ENCODE results near the gene ATP8B1. TPM values are rescaled to one million over a fixed set of nuclear protein-coding genes. Genes with fewer than 3 reads are reported as not detected.
"Not testable (repeated sequence)": the region's sequence is repeated elsewhere in the genome, so short reads cannot be mapped to it uniquely, and the experiment has no call there.

Gene ATP8B1
- total RNA-seq, 8 experiments from 2014 or later, result under 0.01 to 16.7 (median 0.81) TPM

DNA sequence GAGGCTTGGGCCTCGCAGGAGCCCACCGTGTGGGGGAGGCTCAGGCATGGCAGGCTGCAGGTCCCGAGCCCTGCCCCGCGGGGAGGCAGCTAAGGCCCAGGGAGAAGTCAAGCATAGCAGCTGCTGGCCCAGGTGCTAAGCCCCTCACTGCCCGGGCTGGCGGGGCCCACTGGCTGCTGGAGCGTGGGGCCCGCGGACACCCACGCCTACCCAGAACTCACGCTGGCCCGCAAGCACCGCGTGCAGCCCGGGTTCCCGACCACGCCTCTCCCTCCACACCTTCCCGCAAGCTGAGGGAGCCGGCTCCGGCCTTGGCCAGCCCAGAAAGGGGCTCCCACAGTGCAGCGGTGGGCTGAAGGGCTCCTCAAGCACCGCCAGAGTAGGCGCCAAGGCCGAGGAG is 159.4 kb downstream of the ATP8B1 start:
- 77% methylated on average over 6 of the region's 25 CpGs; no CpG with 5 or more reads in 9 of the 10 experiments for WGBS, 10 experiments
- H3K4me1 ChIP-seq (replicated peaks in 1 of 2); H3K4me3 ChIP-seq; H3K27ac ChIP-seq; ATAC-seq (replicated peaks in 6 of 8): not testable (repeated sequence)
- in situ Hi-C loops (cut with MboI; ENCODE audit: low pct_unique_long_range_greater_than_20kb in 2 of 9, low sequenced_read_pairs in 9 of 9, unreplicated experiment in 9 of 9), result loop anchor here in 1 of 9 experiments (25.0 kb wide), 1 partner anchor 219 kb away; no protein-coding TSS in a partner anchor

GRCh38 chr18:57642462-57642861 is 160.7 kb downstream of the ATP8B1 start:
- not testable (repeated sequence) for H3K4me3 ChIP-seq; H3K4me1 ChIP-seq (replicated peaks in 1 of 2); ATAC-seq (replicated peaks in 6 of 8); H3K27ac ChIP-seq
- in situ Hi-C loops (cut with MboI; ENCODE audit: low pct_unique_long_range_greater_than_20kb in 2 of 9, low sequenced_read_pairs in 9 of 9, unreplicated experiment in 9 of 9), result loop anchor here in 1 of 9 experiments (25.0 kb wide), 1 partner anchor 220 kb away; no protein-coding TSS in a partner anchor
- WGBS, 10 experiments, result 100% methylated on average over 2 to 3 of the region's 29 CpGs; no CpG with 5 or more reads in 7 of the 10 experiments

DNA sequence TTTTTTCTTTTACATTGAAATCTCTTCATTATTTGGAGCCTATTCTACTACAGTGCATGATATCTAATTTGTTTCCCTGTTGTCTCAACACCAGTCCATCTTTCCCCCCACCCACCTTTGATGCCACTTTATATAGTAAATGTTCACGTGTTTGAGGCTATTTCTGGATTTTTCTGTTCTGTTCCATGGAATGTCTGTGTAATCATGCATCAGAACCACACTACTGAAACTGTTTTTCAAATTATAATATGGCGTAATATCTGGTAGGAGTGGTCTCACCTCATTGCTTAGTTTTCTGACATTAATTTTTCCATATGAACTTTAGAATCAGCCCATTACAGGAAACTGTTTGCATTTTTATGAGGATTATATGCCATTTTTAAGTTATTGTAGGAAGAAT is 162.4 kb downstream of the ATP8B1 start:
- Histone ChIP-seq H3K27ac (no peak overlapping the region), H3K4me1 (replicated peaks in 1 of 2) (no peaks in the 10 kb centered on the region), H3K4me3 (no peak overlapping the region)
- in situ Hi-C loops (cut with MboI; ENCODE audit: low pct_unique_long_range_greater_than_20kb in 2 of 9, low sequenced_read_pairs in 9 of 9, unreplicated experiment in 9 of 9), result loop anchor here in 1 of 9 experiments (25.0 kb wide), 1 partner anchor 222 kb away; no protein-coding TSS in a partner anchor
- 41 to 100% (median 78%) methylated on average over 1 to 2 of the region's 2 CpGs for WGBS, 10 experiments
- no peak for ATAC-seq (replicated peaks in 6 of 8)

- in situ Hi-C loops (cut with MboI; ENCODE audit: low pct_unique_long_range_greater_than_20kb in 2 of 9, low sequenced_read_pairs in 9 of 9, unreplicated experiment in 9 of 9), result loop anchor here in 1 of 9 experiments (25.0 kb wide), 1 partner anchor 222 kb away; no protein-coding TSS in a partner anchor
- Histone ChIP-seq H3K4me3 (no peak overlapping the region), H3K4me1 (replicated peaks in 1 of 2) (no peaks in the 10 kb centered on the region), H3K27ac (no peak overlapping the region)
- 0 to 88% (median 50%) methylated on average over 1 to 3 of the region's 3 CpGs; no CpG with 5 or more reads in 1 of the 10 experiments for WGBS, 10 experiments
- no peak for ATAC-seq (replicated peaks in 6 of 8)
These were observed 162.9 kb downstream of the ATP8B1 start for GRCh38 chr18:57640236-57640635.

- no peaks in the 10 kb centered on the region for H3K4me1 ChIP-seq (replicated peaks in 1 of 2)
- WGBS, 10 experiments, result 0 to 100% (median 90%) methylated on average over 1 to 4 of the region's 4 CpGs; no CpG with 5 or more reads in 2 of the 10 experiments
- peak in 1 of 8 experiments; percentile 38 for ATAC-seq (replicated peaks in 6 of 8)
- H3K27ac ChIP-seq, result no peak overlapping the region
- no peak overlapping the region for H3K4me3 ChIP-seq
- in situ Hi-C loops (cut with MboI; ENCODE audit: low pct_unique_long_range_greater_than_20kb in 2 of 9, low sequenced_read_pairs in 9 of 9, unreplicated experiment in 9 of 9), result loop anchor here in 1 of 9 experiments (25.0 kb wide), 1 partner anchor 227 kb away; no protein-coding TSS in a partner anchor
These were observed 167.9 kb downstream of the ATP8B1 start for GRCh38 chr18:57635003-57635822.

DNA sequence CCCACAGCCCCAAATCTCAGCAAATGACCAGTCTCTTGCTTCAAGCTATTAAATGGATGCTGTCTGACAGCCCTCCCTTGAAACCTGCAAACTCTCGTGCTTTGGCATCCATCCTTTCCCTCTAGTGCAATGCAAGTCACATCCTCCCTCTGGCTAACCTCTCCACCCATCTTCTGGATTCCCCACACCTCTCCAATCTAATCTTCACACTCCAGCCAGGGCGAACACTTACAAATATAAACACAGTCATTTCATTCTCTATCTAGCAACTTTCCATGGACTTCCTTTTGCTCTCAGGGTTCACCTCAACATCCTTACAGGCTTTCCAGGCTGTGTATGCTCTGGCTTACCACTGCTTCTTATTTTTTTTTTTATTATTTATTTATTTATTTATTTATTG is 171.4 kb downstream of the ATP8B1 start:
- no peak overlapping the region for H3K4me3 ChIP-seq
- no peaks in the 10 kb centered on the region for H3K4me1 ChIP-seq (replicated peaks in 1 of 2)
- WGBS, 10 experiments, result 60 to 100% (median 100%) methylated on average over 1 to 2 of the region's 2 CpGs; no CpG with 5 or more reads in 5 of the 10 experiments
- no peak overlapping the region for H3K27ac ChIP-seq
- no peak for ATAC-seq (replicated peaks in 6 of 8)
- in situ Hi-C loops (cut with MboI; ENCODE audit: low pct_unique_long_range_greater_than_20kb in 2 of 9, low sequenced_read_pairs in 9 of 9, unreplicated experiment in 9 of 9), result loop anchor here in 1 of 9 experiments (25.0 kb wide), 1 partner anchor 231 kb away; no protein-coding TSS in a partner anchor

DNA sequence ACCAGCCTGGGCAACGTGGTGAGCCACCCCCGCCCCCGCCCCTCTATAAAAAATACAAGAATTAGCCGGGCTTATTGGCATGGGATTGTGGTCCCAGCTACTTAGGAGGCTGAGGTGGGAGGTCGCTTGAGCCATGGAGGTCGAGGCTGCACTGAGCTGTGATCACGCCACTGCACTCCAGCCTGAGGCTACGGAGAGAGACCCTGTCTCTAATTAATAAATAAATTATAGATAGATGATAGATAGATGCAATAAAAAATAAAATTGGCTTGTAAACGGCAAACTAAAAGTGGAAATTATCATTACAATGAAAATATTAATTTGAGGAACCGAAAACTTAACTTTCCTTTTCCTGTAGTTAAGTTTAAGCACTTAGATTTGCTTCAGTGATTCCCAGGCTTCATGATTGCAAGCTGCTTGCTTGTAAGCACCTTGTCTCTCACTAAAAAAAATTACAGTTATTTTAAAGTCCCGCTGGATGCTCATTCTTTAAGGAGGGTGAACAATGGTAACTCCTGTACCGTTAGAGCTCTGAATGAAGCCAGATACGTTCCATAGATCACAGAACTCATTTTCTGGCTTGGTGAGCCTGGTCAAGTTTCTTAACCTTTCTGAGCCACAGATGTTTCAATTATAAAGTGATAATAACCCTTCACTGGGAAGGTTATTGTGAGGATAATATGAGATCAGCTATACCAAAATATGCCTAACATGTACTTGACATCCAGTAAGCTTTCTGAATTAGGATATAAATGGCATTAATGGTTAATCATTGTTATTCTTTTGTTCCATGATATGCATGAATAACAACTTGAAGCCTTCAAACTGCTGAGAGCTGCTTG is 172.1 kb downstream of the ATP8B1 start:
- H3K4me3 ChIP-seq, result peak overlapping the region; percentile 36 to 59 (median 52)
- H3K27ac ChIP-seq, result no peak overlapping the region
- 27 to 73% (median 51%) methylated on average over 3 to 9 of the region's 13 CpGs; no CpG with 5 or more reads in 1 of the 10 experiments for WGBS, 10 experiments
- no peak for ATAC-seq (replicated peaks in 6 of 8)
- no peaks in the 10 kb centered on the region for H3K4me1 ChIP-seq (replicated peaks in 1 of 2)
- in situ Hi-C loops (cut with MboI; ENCODE audit: low pct_unique_long_range_greater_than_20kb in 2 of 9, low sequenced_read_pairs in 9 of 9, unreplicated experiment in 9 of 9), result loop anchor here in 1 of 9 experiments (25.0 kb wide), 1 partner anchor 231 kb away; no protein-coding TSS in a partner anchor

DNA sequence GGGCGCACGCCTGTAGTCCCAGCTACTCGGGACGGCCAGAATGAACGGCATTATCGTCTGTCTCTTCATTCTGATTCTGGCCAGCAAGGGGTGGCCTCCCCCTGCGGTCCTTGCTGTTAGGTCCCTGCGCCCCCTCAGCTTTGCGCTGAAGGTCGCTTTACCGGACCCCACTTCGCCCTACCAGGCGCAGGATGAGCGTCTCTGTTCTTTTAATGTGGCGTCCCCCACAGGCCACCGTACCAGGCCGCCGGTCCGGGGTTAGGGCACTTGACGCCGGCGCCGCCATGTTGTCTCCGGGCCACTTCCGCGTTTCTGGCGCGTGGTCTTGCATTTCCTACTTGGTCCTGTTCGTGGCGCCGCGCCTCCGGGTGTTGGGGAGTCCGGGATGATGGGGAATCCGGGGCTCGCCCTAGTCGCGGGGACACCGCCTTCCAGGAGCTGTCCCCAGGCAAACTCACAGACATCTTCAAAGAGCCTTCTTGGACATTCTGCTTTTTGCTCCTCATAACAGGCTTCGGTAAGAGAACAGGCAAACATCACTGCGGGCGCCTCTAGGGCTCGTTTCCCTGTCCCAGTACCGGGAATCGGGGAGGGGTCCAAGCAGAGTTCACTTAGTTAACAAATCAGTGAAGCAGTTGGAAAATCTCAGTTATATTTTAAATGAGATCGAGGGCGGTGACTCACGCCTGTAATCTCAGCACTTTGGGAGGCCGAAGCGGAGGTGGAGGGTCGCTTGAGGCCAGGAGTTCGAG is 172.9 kb downstream of the ATP8B1 start:
- 0 to 14% (median 4%) methylated on average over 3 to 29 of the region's 52 CpGs; no CpG with 5 or more reads in 6 of the 10 experiments for WGBS, 10 experiments
- Histone ChIP-seq H3K4me1 (replicated peaks in 1 of 2) (no peaks in the 10 kb centered on the region), H3K27ac (peak overlapping the region; percentile 21 to 41), H3K4me3 (peak overlapping the region; percentile 36 to 59 (median 52))
- in situ Hi-C loops (cut with MboI; ENCODE audit: low pct_unique_long_range_greater_than_20kb in 2 of 9, low sequenced_read_pairs in 9 of 9, unreplicated experiment in 9 of 9), result loop anchor here in 1 of 9 experiments (25.0 kb wide), 1 partner anchor 232 kb away; no protein-coding TSS in a partner anchor
- ATAC-seq (replicated peaks in 6 of 8), result peak; percentile 95 to 99 (median 97)

DNA sequence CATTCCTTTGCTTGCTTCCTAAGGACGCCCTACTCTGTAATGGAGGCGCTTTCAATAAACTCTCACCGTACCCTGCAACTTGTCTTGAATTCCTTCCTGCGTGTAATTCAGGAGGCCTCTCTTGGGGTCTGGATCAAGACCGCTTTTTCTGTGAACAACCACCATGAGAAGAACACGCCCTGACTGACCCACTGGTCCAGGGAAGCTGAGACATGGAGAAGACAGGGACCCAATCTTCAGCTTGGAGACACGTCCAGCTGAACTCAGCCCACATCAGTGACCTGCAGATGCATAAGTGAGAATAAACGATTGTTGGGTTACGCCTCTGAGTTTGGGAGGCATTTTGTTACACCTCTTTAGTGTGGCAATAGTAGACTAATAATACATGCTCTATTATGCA is 173.7 kb downstream of the ATP8B1 start:
- no peak overlapping the region for H3K27ac ChIP-seq

DNA sequence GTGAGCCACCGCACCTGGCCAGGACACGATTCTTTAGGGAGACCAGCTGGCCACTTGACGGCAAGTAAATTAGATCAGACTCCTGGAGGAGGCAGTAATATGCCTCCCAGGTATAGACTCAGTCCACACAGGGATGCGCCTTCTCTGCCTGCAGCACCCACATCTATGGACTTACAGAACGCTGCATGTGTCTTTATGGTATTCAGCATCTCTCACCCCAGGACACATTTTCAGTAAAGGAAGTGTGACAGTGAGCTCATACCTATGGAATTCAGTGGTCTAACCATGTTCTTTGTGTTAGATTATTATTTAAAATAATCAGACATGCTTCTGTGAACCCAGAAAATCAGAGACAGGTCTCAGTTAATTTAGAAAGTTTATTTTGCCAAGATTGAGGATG is 175.6 kb downstream of the ATP8B1 start:
- Histone ChIP-seq H3K4me1 (replicated peaks in 1 of 2) (peaks cover 0 to 3% of the 10 kb centered on the region in 2 donors), H3K27ac (no peak overlapping the region), H3K4me3 (no peak overlapping the region)
- WGBS, 10 experiments, result 80 to 94% (median 88%) methylated on average over 1 to 5 of the region's 5 CpGs; no CpG with 5 or more reads in 6 of the 10 experiments
- in situ Hi-C loops (cut with MboI; ENCODE audit: low pct_unique_long_range_greater_than_20kb in 2 of 9, low sequenced_read_pairs in 9 of 9, unreplicated experiment in 9 of 9), result loop anchor here in 1 of 9 experiments (25.0 kb wide), 1 partner anchor 235 kb away; no protein-coding TSS in a partner anchor
- no peak for ATAC-seq (replicated peaks in 6 of 8)

More for the DNA sequence above, 173.7 kb downstream of the ATP8B1 start:
- WGBS, 10 experiments, result 100% methylated on average over 1 to 7 of the region's 9 CpGs; no CpG with 5 or more reads in 4 of the 10 experiments
- in situ Hi-C loops (cut with MboI; ENCODE audit: low pct_unique_long_range_greater_than_20kb in 2 of 9, low sequenced_read_pairs in 9 of 9, unreplicated experiment in 9 of 9), result loop anchor here in 1 of 9 experiments (25.0 kb wide), 1 partner anchor 233 kb away; no protein-coding TSS in a partner anchor
- no peak for ATAC-seq (replicated peaks in 6 of 8)
- Histone ChIP-seq H3K4me1 (replicated peaks in 1 of 2) (no peaks in the 10 kb centered on the region), H3K4me3 (peak overlapping the region in 2 of 5 donors; percentile 47 to 52)

DNA sequence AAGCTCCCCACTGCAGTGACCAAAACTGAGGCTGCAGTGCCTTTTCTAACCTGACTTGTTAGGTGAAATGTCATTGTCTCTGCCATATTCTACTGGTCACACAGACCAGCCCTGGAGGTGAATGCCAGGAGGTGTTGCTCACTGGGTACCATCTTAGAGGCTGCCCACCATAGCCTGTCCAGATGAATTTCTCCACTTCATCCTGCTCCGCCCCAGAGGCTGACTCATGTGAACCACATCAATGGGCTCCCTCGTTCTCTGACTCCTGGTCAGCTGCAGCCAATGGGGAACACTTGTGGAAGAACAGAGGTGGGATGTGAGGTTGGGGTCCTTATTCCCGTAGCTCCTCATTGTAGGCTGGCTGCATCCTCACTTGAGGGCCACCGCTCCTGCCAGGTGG is 178.1 kb downstream of the ATP8B1 start:
- 50 to 90% (median 60%) methylated on average over 1 to 3 of the region's 4 CpGs; no CpG with 5 or more reads in 5 of the 10 experiments for WGBS, 10 experiments

GRCh38 chr18:57621246-57621604 is 181.9 kb downstream of the ATP8B1 start:
- WGBS, 10 experiments, result 0% methylated on average over 1 to 13 of the region's 20 CpGs; no CpG with 5 or more reads in 5 of the 10 experiments
- Histone ChIP-seq H3K4me1 (replicated peaks in 1 of 2) (peaks cover 10 to 15% of the 10 kb centered on the region in 2 donors), H3K4me3 (peak overlapping the region; percentile 59 to 88 (median 67)), H3K27ac (peak overlapping the region; percentile 86 to 90)
- ATAC-seq (replicated peaks in 6 of 8), result peak; percentile 26 to 42 (median 34)
- in situ Hi-C loops (cut with MboI; ENCODE audit: low pct_unique_long_range_greater_than_20kb in 2 of 9, low sequenced_read_pairs in 9 of 9, unreplicated experiment in 9 of 9), result no loop called here

More for the DNA sequence above, 178.1 kb downstream of the ATP8B1 start:
- in situ Hi-C loops (cut with MboI; ENCODE audit: low pct_unique_long_range_greater_than_20kb in 2 of 9, low sequenced_read_pairs in 9 of 9, unreplicated experiment in 9 of 9), result loop anchor here in 1 of 9 experiments (25.0 kb wide), 1 partner anchor 237 kb away; no protein-coding TSS in a partner anchor
- Histone ChIP-seq H3K4me1 (replicated peaks in 1 of 2) (peaks cover 7 to 14% of the 10 kb centered on the region in 2 donors), H3K27ac (no peak overlapping the region), H3K4me3 (no peak overlapping the region)
- no peak for ATAC-seq (replicated peaks in 6 of 8)

Measured in motor neuron (in vitro differentiated cells).